NCI-H748 (cell line): ENCODE measurements around the gene FAM168A.
A peak's percentile ranks its signal among the peaks of the same experiment; 100 is the strongest.

ENCODE experiments used
- DNase-seq: peaks from one replicate; lab custom pipeline; 2025; ENCODE audit not compliant: unreplicated experiment; lab: John Stamatoyannopoulos, UW

The FAM168A gene

GRCh38 chr11:73521621-73522020 lies 76.3 kb downstream of the FAM168A start:
- peak; percentile 35 for DNase-seq

DNA sequence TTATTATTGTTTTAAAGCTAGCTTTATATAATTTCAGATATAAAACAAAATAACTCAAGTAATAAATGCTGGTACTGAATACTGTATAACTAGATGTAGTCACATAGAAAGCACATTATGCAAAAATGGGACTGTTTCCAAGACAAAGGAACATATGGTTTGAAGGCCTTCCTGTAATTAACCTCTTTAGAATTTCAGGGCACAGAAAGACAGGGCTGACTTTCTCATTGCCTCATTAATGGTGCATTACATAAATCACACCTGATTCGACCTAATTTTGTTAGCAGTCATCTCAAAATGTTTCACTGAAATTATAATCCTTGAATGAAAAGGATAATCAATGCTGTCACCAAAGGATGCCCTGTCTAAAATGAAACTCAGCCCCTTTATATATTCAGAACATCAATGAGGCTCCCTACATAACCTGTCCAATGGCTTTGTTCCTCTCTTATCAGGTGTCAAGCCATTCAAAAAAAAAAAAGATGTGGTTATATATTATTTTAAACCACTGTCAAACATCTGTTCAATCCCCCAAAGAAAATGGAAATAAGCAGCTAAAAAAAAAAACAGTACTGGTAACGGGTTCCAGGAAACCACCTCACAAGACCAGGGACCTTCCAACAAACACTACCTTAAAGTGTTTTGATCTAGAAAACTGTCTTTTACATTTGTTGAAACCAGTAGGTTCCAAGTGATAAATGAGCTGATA lies 77.4 kb downstream of the FAM168A start:
- no peak for DNase-seq

GRCh38 chr11:73519266-73519665 lies 78.6 kb downstream of the FAM168A start:
- DNase-seq = no peak

DNA sequence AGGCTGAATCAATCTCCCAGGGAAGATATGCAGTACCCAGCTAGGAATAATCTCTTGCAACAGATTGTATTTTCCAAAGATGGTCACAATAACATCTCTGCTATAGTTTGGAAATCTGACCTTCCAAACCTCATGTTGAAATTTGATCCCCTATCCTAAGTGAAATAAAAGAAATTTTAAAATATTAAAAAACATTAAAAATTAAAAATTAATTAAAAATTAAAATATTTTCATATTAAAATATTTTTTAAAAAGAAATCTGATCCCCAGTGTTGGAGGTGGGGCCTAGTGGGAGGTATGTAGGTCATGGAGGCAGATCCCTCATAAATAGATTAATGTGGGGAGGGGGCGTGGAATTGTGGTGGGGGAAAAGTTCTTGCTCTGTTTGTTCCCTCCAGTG lies 79.7 kb downstream of the FAM168A start:
- DNase-seq = no peak

DNA sequence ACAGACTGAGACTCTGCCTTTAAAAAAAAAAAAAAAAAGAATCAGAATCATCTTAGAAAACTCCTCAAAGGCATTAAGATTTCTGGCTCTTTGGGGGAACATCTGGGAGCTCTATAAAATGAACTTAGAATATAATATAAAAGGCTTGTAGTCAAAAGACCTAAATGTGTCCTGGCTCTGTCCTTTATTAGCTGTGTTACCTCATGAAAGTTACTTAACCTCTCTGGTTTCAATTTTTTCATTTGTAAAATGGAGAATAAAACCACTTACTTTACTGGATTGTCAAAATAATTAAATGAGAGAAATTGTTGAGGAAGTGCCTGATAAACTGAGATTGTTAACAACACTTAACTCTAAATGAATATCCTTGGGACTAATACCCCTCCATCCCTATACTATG lies 81.8 kb downstream of the FAM168A start:
- DNase-seq = no peak

GRCh38 chr11:73513707-73514106 lies 84.2 kb downstream of the FAM168A start:
- DNase-seq = no peak

GRCh38 chr11:73510877-73511276 lies 87.0 kb downstream of the FAM168A start:
- DNase-seq = no peak

DNA sequence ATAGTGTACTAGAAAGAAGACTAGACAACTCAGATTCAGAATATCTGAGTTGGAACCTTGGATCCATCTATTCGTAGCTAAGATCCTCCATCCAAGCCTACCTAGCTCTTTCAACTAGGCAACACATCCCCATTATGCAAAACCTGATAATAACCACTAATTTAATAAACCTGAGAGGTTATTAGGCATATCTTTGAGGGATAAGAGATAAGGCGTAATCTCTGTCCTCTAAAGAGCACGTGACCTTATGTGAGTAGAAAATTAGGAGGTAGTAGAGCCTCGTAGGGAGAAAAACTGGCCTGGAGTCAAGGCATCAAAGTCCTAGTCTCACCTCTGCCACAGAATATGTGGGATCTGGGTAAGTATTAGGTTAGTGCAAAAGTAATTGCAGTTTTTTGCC lies 87.8 kb downstream of the FAM168A start:
- no peak for DNase-seq

DNA sequence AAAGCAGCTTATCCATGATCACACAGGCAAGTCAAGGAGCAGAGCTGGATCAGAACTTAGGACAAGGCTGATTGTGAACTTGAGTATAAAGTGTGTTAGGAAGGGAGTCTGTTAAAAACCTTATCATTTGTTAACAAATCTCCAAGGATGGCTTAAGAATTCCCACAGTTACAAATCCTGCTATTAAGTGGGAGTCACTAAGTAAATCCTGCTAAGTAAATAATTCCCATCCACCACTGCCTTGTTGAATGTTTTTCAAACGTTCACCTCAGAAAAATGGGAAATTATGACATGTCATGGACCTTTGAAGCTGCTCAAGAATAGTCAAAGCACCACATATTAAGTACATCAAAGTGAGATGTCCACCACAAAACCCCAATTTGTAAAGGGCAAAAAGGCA lies 88.7 kb downstream of the FAM168A start:
- DNase-seq = no peak

- DNase-seq = no peak
Measured at GRCh38 chr11:73508243-73509176, 89.4 kb downstream of the FAM168A start.

DNA sequence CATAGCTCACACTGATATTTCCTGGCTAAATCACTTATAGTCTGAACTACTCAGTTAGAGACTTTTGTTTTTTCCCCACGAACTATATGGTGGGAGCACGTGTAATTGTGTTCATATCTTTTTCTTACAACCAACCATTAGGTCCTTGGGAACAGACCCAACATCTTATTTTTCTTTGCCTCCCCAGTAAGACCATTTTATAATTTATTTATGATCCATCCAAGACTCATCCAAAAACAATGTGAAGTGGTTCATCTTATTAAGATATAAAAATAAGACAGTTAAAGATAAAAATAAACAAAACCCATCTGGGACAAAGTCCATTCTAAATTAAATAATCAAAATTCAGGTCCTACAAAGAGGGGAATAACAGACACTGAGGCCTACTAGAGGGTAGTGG lies 90.8 kb downstream of the FAM168A start:
- no peak for DNase-seq

- no peak for DNase-seq
Measured at GRCh38 chr11:73506038-73506437, 91.9 kb downstream of the FAM168A start.

- no peak for DNase-seq
Measured at GRCh38 chr11:73498343-73498742, 99.6 kb downstream of the FAM168A start.

- DNase-seq = no peak
Measured at GRCh38 chr11:73496134-73496533, 101.8 kb downstream of the FAM168A start.

GRCh38 chr11:73495731-73496130 lies 102.2 kb downstream of the FAM168A start:
- no peak for DNase-seq

DNA sequence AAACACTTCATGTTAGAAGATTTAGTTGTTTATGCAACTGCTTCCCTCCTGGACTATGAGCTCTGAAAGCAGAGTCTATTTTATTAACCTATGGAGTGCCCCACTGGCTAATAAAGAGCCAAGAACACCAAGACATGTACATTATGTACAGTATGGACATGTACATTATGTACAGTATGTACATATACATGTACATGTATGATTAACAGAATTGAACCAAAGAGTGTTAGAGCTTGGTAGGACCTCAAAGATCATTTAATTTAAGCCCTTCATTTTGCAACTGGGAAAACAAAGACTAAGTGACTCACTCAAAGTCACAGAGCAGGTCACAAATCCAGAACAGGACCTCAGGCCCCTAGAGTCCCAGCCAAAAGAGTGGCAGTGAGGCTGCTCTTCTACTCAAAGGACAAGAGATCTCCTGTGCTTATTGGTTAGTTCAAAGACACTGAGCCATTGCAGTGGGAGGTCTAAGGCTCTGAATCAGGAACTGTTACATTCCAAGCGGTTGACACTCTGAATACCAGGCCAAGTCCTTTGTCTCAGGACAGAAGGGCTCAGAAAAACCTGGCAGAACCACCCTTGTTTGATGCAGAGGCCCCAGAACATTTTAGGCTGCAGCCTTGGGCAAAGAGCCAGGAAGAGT lies 103.8 kb downstream of the FAM168A start:
- no peak for DNase-seq

DNA sequence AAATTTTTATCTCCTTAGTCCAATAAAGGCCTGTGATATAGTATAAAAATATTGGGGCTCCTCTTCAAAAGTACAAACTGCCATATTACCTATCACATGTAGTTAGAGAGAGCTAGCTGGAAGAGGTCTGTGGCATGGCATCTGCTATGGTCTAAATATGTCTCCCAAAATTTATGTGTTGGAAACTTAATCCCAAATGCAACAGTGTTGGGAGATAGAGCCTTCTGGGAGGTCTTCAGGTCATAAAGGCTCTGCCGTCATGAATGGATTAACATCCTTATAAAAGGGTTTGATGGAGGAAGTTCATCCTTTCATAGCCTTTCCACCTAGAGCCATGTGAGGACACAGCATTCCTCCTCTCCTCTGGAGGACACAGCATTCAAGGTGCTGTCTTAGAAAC lies 116.3 kb downstream of the FAM168A start:
- no peak for DNase-seq

GRCh38 chr11:73480677-73481076 lies 117.2 kb downstream of the FAM168A start:
- DNase-seq = no peak

GRCh38 chr11:73478737-73479347 lies 119.1 kb downstream of the FAM168A start:
- peak; percentile 58 for DNase-seq

GRCh38 chr11:73477518-73477917 lies 120.4 kb downstream of the FAM168A start:
- DNase-seq = no peak

- no peak for DNase-seq
Measured at GRCh38 chr11:73475549-73476095, 122.3 kb downstream of the FAM168A start.
